Heart left ventricle (tissue), 16 donors: ENCODE measurements around the gene RABGAP1. TPM values are rescaled to one million over a fixed set of nuclear protein-coding genes. Genes with fewer than 3 reads are reported as not detected.
A peak's percentile ranks its signal among the peaks of the same experiment; 100 is the strongest.

ENCODE experiments used
- ATAC-seq, 4 donors: fragments of 200-7000 bp; cut with Tn5 transposase; one replicate each; pipeline ENCODE4 v1.9.1; 2020 to 2022; ENCODE audit warnings: moderate library complexity in 4 of 4, mild to moderate bottlenecking in 3 of 4, moderate number of reproducible peaks in 1 of 4
- DNase-seq, 5 donors: peaks; one replicate each; pipeline ENCODE4 v3.0.0-alpha.2; 2020
- H3K27ac ChIP-seq, 12 donors: fragments of 200-600 bp; sonication (generic) in 4 of 12; one replicate each; pipeline versions ENCODE4 v1.5.0 to v1.8.0; 2016 to 2022; ENCODE audit warnings: mild to moderate bottlenecking in 2 of 12
- H3K27me3 ChIP-seq, 9 donors: fragments of 200-600 bp; sonication (generic) in 2 of 9; one replicate each; pipeline versions ENCODE4 v1.5.1 to v1.8.0; 2016 to 2022; ENCODE audit warnings: mild to moderate bottlenecking in 3 of 9
- H3K36me3 ChIP-seq, 9 donors: fragments of 200-600 bp; sonication (generic) in 2 of 9; one replicate each; pipeline versions ENCODE4 v1.5.0 to v1.8.0; 2018 to 2022; ENCODE audit warnings: mild to moderate bottlenecking in 2 of 9
- H3K4me1 ChIP-seq, 12 donors: fragments of 200-600 bp; sonication (generic) in 4 of 12; one replicate each; pipeline versions ENCODE4 v1.5.0 to v1.8.0; 2016 to 2022; ENCODE audit warnings: mild to moderate bottlenecking in 3 of 12
- H3K4me3 ChIP-seq, 12 donors: fragments of 200-600 bp; sonication (generic) in 4 of 12; one replicate each; pipeline versions ENCODE4 v1.5.0 to v1.8.0; 2017 to 2022; ENCODE audit warnings: mild to moderate bottlenecking in 9 of 12, moderate library complexity in 4 of 12
- H3K9me3 ChIP-seq, 12 donors: fragments of 200-600 bp; sonication (generic) in 4 of 12; one replicate each; pipeline versions ENCODE4 v1.5.0 to v1.8.0; 2016 to 2022; ENCODE audit warnings: mild to moderate bottlenecking in 1 of 12
- POLR2A ChIP-seq, 2 donors: fragments of 450-650 bp; IDR thresholded peaks; one replicate each; pipeline ENCODE4 v1.6.1; 2017; ENCODE audit warnings: antibody characterized with exemption in 2 of 2, mild to moderate bottlenecking in 2 of 2, moderate library complexity in 2 of 2
- WGBS, 4 donors: extraction: QIAGEN DNeasy Blood & Tissue Kit in 2 of 4; methylation state at CpG; one replicate each; pipeline versions ENCODE4 v1.1.5 to v1.1.7; 2013 to 2018; 5-methylcytosine and 5-hydroxymethylcytosine counted together
- intact Hi-C, 10 donors: fragments of 100-400 bp; cut with DNase I; formaldehyde crosslinking; loops; one replicate each; pipeline versions ENCODE4 v1.11.1 to v1.14.2; 2022
- polyA plus RNA-seq, 2 donors: library from polyadenylated mRNA; stranded (reverse); fragments of 200-250 nt; gene quantifications; one replicate each; pipeline ENCODE4 v1.2.3, GENCODE V29; 2013
- total RNA-seq, 9 donors: library from RNA; depleted of rRNA in 2 of 9; stranded (reverse); fragments of >200 nt in 2 of 9; fragmentation: NEBNext Ultra II Directional in 3 of 9; extraction: Animal tissue kit (Norgen Biotek cat#: 25700) in 3 of 9; gene quantifications; one replicate each; pipeline versions ENCODE4 v1.1.0 to v1.2.4, GENCODE V29; 2016 to 2023
- TF ChIP-seq, protein P1 (sequence below), 12 donors: fragments of 200-600 bp; sonication (generic) in 4 of 12; IDR thresholded peaks; one replicate each; pipeline versions ENCODE4 v1.5.0 to v1.8.0; 2018 to 2022; ENCODE audit warnings: antibody characterized with exemption in 12 of 12, mild to moderate bottlenecking in 5 of 12
- donor health status: ischemic (EF 13 %, LVEDD 7.1; RV severe dilation, severe dysfunction).
- donor health status: healthy with polysubstance abuse.
- donor health status: DM: no; HTN: yes; CAD: no.
- donor health status: DM: no; HTN: no; CAD: no.
- donor health status: ischemic (EF 25% LVEDD 6.9; RV normal size, moderate dysfunction).
- donor health status: ischemic (EF 25% LVEDD 5.7; RV mildly dilated, moderate dysfunction).
- donor health status: healthy.
- donor health status: DM: yes; HTN: yes; CAD: no.
- donor health status: ischemic (EF 35%, LVEDD 5.7; RV mildly dilated, moderate dysfunction).
- donor health status: nonischemic (EF 11% LVEDD 7.7; RV severe dilation, severe dysfunction).
- donor health status: DM: yes; HTN: yes; CAD: no.
- donor health status: PGD.
- donor health status: ischemic (EF 29% LVEDD 5.4; RV normal size, mild dysfunction).
- donor health status: nonischemic (EF 23%, LVEDD 6.1; RV moderate dilation, normal function).

RABGAP1 gene
- total and polyA plus RNA-seq, 11 donors: 11.8 to 62.2 (median 43.3) TPM

- 39 to 51% (median 43%) methylated on average over 3 of the region's 3 CpGs for WGBS, 4 donors
- Histone ChIP-seq H3K36me3 (peaks cover 0 to 16% (median 3%) of the 10 kb centered on the region in 9 donors), H3K4me1 (peaks cover 0 to 46% (median 17%) of the 10 kb centered on the region in 12 donors), H3K27me3 (no peaks in the 10 kb centered on the region), H3K4me3 (peak overlapping the region in 6 of 12 donors; percentile 4 to 49 (median 48)), H3K27ac (peak overlapping the region in 10 of 12 donors; percentile 6 to 54 (median 32)), H3K9me3 (no peaks in the 10 kb centered on the region)
- TF ChIP-seq, protein P1, sequence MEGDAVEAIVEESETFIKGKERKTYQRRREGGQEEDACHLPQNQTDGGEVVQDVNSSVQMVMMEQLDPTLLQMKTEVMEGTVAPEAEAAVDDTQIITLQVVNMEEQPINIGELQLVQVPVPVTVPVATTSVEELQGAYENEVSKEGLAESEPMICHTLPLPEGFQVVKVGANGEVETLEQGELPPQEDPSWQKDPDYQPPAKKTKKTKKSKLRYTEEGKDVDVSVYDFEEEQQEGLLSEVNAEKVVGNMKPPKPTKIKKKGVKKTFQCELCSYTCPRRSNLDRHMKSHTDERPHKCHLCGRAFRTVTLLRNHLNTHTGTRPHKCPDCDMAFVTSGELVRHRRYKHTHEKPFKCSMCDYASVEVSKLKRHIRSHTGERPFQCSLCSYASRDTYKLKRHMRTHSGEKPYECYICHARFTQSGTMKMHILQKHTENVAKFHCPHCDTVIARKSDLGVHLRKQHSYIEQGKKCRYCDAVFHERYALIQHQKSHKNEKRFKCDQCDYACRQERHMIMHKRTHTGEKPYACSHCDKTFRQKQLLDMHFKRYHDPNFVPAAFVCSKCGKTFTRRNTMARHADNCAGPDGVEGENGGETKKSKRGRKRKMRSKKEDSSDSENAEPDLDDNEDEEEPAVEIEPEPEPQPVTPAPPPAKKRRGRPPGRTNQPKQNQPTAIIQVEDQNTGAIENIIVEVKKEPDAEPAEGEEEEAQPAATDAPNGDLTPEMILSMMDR (IDR thresholded peaks at IDR 0.05): no peak
- no peak for TF ChIP-seq POLR2A (IDR thresholded peaks at IDR 0.05)
- ATAC-seq (peak; percentile 36 to 56 (median 46)), DNase-seq (no peak)
- intact Hi-C loops: no loop called here
Measured at GRCh38 chr9:123036893-123037545, 96.2 kb downstream of the RABGAP1 start.

GRCh38 chr9:123039617-123040219 lies 98.9 kb downstream of the RABGAP1 start:
- H3K27ac ChIP-seq: peak overlapping the region in 3 of 12 donors; percentile 0 to 23 (median 21)

GRCh38 chr9:123040801-123041200 lies 100.0 kb downstream of the RABGAP1 start:
- H3K9me3 ChIP-seq: peaks cover 0 to 6% (median 0%) of the 10 kb centered on the region in 12 donors
- no peaks in the 10 kb centered on the region for H3K27me3 ChIP-seq
- ATAC-seq (no peak), DNase-seq (no peak)
- H3K4me1 ChIP-seq: peaks cover 0 to 40% (median 17%) of the 10 kb centered on the region in 12 donors
- TF ChIP-seq, protein P1 (IDR thresholded peaks at IDR 0.05): no peak
- TF ChIP-seq POLR2A (IDR thresholded peaks at IDR 0.05): no peak
- intact Hi-C loops: no loop called here
- peaks cover 0 to 8% (median 0%) of the 10 kb centered on the region in 9 donors for H3K36me3 ChIP-seq
- 73 to 80% (median 76%) methylated on average over 1 of the region's 1 CpG for WGBS, 4 donors
- H3K27ac ChIP-seq: no peak overlapping the region
- H3K4me3 ChIP-seq: no peak overlapping the region

More at GRCh38 chr9:123039617-123040219, 98.9 kb downstream of the RABGAP1 start:
- peaks cover 0 to 6% (median 0%) of the 10 kb centered on the region in 12 donors for H3K9me3 ChIP-seq
- TF ChIP-seq POLR2A (IDR thresholded peaks at IDR 0.05): no peak
- TF ChIP-seq, protein P1 (IDR thresholded peaks at IDR 0.05): no peak
- DNase-seq (no peak), ATAC-seq (no peak)
- WGBS, 4 donors: 78 to 91% (median 82%) methylated on average over 1 of the region's 1 CpG
- intact Hi-C loops: no loop called here
- H3K4me3 ChIP-seq: no peak overlapping the region
- peaks cover 0 to 13% (median 0%) of the 10 kb centered on the region in 9 donors for H3K36me3 ChIP-seq
- H3K4me1 ChIP-seq: peaks cover 0 to 42% (median 17%) of the 10 kb centered on the region in 12 donors
- H3K27me3 ChIP-seq: no peaks in the 10 kb centered on the region

DNA sequence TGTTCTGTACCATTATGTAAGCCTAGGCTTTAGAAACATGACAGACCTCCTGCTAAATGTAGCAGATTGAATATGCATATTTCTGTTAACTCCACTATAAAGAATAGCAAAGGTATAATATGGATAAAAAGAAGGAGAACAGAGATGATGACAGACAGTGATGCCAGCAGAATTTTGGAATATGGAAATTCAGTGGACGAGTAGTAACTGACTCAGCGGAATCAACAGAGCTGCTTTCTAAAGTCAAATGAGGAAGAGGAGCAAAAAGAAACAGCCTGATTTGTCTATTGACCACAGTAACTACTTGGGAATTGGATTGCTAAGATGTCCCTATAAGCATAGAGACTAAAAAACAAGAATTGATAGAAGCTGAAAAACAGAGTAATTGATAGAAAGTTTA lies 100.7 kb downstream of the RABGAP1 start:
- H3K27ac ChIP-seq: no peak overlapping the region
- no peaks in the 10 kb centered on the region for H3K27me3 ChIP-seq
- H3K4me3 ChIP-seq: no peak overlapping the region
- TF ChIP-seq, protein P1 (IDR thresholded peaks at IDR 0.05): no peak
- TF ChIP-seq POLR2A (IDR thresholded peaks at IDR 0.05): no peak
- WGBS, 4 donors: 84 to 91% (median 88%) methylated on average over 2 of the region's 2 CpGs
- no peak for ATAC-seq
- DNase-seq: no peak
- H3K9me3 ChIP-seq: peaks cover 0 to 6% (median 0%) of the 10 kb centered on the region in 12 donors
- H3K4me1 ChIP-seq: peaks cover 0 to 36% (median 14%) of the 10 kb centered on the region in 12 donors
- intact Hi-C loops: no loop called here
- peaks cover 0 to 8% (median 0%) of the 10 kb centered on the region in 9 donors for H3K36me3 ChIP-seq
